Breast epithelium (tissue), 3 donors: ENCODE results near the gene CHST5.

ENCODE experiments used
- CTCF ChIP-seq, 3 donors: fragments of 450-650 bp; IDR thresholded peaks; one replicate each; pipeline ENCODE4 v1.5.1; 2016 to 2017; ENCODE audit warnings: antibody characterized with exemption in 3 of 3, mild to moderate bottlenecking in 3 of 3, moderate library complexity in 3 of 3
- POLR2A ChIP-seq: fragments of 450-650 bp; IDR thresholded peaks from one replicate; pipeline ENCODE4 v1.6.1; 2016; ENCODE audit warnings: antibody characterized with exemption, mild to moderate bottlenecking, moderate library complexity
- POLR2AphosphoS5 ChIP-seq, 3 donors: sonication (generic); formaldehyde crosslinking; IDR thresholded peaks; one replicate each; pipeline ENCODE4 v1.6.1; 2017; ENCODE audit warnings: antibody characterized with exemption in 3 of 3

GRCh38 chr16:75506574-75506973, 29.3 kb downstream of the CHST5 start:
- TF ChIP-seq POLR2A: no peak
- TF ChIP-seq CTCF (IDR thresholded peaks at IDR 0.05): no peak
- TF ChIP-seq POLR2AphosphoS5 (IDR thresholded peaks at IDR 0.05): no peak
